OCI-LY1 (cell line): ENCODE results near the gene ITM2B.

Experiments used
- EZH2 ChIP-seq: fragments of 200-600 bp; sonication (generic), shearing (Covaris generic); IDR thresholded peaks from 2 replicates; pipeline ENCODE4 v1.8.0; 2017; ENCODE audit warnings: borderline replicate concordance, mixed run types, mild to moderate bottlenecking, antibody characterized with exemption, low read length, moderate library complexity, mixed read lengths
- TF ChIP-seq, protein P1 (sequence below): fragments of 200-600 bp; sonication (generic), shearing (Covaris generic); IDR thresholded peaks from 2 replicates; pipeline ENCODE4 v1.5.1; 2017; ENCODE audit warnings: mild to moderate bottlenecking, antibody characterized with exemption, low read length, moderate library complexity, mixed read lengths

DNA sequence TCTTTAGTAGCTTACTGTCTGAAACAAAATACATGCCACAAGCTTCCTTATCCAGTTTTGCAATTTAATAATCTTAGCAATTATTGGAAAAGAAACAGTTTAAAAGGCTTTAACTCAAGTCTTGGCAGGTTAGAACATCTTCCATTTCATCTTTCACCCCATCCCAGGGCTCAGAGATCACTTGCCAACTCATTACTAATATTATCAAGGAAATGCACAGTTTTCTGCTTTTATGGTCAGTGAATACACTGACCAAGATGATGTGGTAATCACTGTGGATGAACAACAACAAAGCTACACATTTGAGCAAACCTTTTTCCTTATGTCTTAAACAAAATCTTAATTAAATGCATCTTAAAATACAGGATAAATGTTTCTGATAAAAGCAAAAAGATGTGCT is 48.0 kb upstream of the ITM2B start:
- no peak for TF ChIP-seq EZH2
- TF ChIP-seq, protein P1, sequence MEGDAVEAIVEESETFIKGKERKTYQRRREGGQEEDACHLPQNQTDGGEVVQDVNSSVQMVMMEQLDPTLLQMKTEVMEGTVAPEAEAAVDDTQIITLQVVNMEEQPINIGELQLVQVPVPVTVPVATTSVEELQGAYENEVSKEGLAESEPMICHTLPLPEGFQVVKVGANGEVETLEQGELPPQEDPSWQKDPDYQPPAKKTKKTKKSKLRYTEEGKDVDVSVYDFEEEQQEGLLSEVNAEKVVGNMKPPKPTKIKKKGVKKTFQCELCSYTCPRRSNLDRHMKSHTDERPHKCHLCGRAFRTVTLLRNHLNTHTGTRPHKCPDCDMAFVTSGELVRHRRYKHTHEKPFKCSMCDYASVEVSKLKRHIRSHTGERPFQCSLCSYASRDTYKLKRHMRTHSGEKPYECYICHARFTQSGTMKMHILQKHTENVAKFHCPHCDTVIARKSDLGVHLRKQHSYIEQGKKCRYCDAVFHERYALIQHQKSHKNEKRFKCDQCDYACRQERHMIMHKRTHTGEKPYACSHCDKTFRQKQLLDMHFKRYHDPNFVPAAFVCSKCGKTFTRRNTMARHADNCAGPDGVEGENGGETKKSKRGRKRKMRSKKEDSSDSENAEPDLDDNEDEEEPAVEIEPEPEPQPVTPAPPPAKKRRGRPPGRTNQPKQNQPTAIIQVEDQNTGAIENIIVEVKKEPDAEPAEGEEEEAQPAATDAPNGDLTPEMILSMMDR, result no peak
